ENCODE data around the gene LRRC28. TPM values are rescaled to one million over a fixed set of nuclear protein-coding genes. Genes with fewer than 3 reads are reported as not detected.

The LRRC28 gene
- total RNA-seq, 4 donors from 2014 or later = 15.7 to 39.9 (median 24.7) TPM

- Histone ChIP-seq H3K9me3 (no peaks in the 10 kb centered on the region), H3K27me3 (no peaks in the 10 kb centered on the region), H3K4me3 (no peak overlapping the region), H3K36me3 (peaks cover 0 to 37% (median 22%) of the 10 kb centered on the region in 4 donors), H3K27ac (replicated peaks in 1 of 4) (no peak overlapping the region), H3K4me1 (peaks cover 0 to 6% (median 0%) of the 10 kb centered on the region in 4 donors)
- WGBS = 86% methylated on average over 3 of the region's 3 CpGs
- no peak for TF ChIP-seq CTCF (IDR thresholded peaks at IDR 0.05)
- no peak for TF ChIP-seq EP300 (IDR thresholded peaks at IDR 0.05)
- TF ChIP-seq POLR2AphosphoS5 (IDR thresholded peaks at IDR 0.05) = no peak
- no peak for TF ChIP-seq POLR2A (IDR thresholded peaks at IDR 0.05; ENCODE audit: low read depth)
- DNase-seq (ENCODE audit: extremely low spot score) = no peak
- intact Hi-C loops (cut with DNase I) = no loop called here
Measured at GRCh38 chr15:99238849-99239248, 12.4 kb upstream of the LRRC28 start.

- H3K4me1 ChIP-seq = peaks cover 0 to 6% (median 0%) of the 10 kb centered on the region in 4 donors
- no peak for DNase-seq (ENCODE audit: extremely low spot score)
- no peaks in the 10 kb centered on the region for H3K27me3 ChIP-seq
- H3K27ac ChIP-seq (replicated peaks in 1 of 4) = no peak overlapping the region
- H3K9me3 ChIP-seq = no peaks in the 10 kb centered on the region
- 58% methylated on average over 1 of the region's 1 CpG for whole genome bisulfite sequencing
- H3K4me3 ChIP-seq = no peak overlapping the region
- intact Hi-C loops (cut with DNase I) = no loop called here
- TF ChIP-seq POLR2AphosphoS5 (IDR thresholded peaks at IDR 0.05) (no peak), EP300 (IDR thresholded peaks at IDR 0.05) (no peak)
- peaks cover 0 to 38% (median 23%) of the 10 kb centered on the region in 4 donors for H3K36me3 ChIP-seq
Measured at GRCh38 chr15:99239545-99240198, 11.6 kb upstream of the LRRC28 start.

GRCh38 chr15:99241752-99242151 is 9.5 kb upstream of the LRRC28 start:
- WGBS = 86% methylated on average over 9 of the region's 9 CpGs
- DNase-seq (ENCODE audit: extremely low spot score) = no peak

GRCh38 chr15:99244306-99244705 is 7.0 kb upstream of the LRRC28 start:
- 92% methylated on average over 4 of the region's 4 CpGs for WGBS
- no peak for DNase-seq (ENCODE audit: extremely low spot score)
- Histone ChIP-seq H3K36me3 (peaks cover 0 to 29% (median 19%) of the 10 kb centered on the region in 4 donors), H3K27ac (replicated peaks in 1 of 4) (no peak overlapping the region), H3K4me3 (no peak overlapping the region), H3K4me1 (peaks cover 12 to 30% (median 21%) of the 10 kb centered on the region in 4 donors), H3K9me3 (no peaks in the 10 kb centered on the region), H3K27me3 (no peaks in the 10 kb centered on the region)
- intact Hi-C loops (cut with DNase I) = no loop called here
- no peak for TF ChIP-seq CTCF (IDR thresholded peaks at IDR 0.05)
- no peak for TF ChIP-seq EP300 (IDR thresholded peaks at IDR 0.05)
- TF ChIP-seq POLR2AphosphoS5 (IDR thresholded peaks at IDR 0.05) = no peak
- no peak for TF ChIP-seq POLR2A (IDR thresholded peaks at IDR 0.05; ENCODE audit: low read depth)

More at GRCh38 chr15:99241752-99242151, 9.5 kb upstream of the LRRC28 start:
- intact Hi-C loops (cut with DNase I) = no loop called here
- H3K27me3 ChIP-seq = no peaks in the 10 kb centered on the region
- H3K27ac ChIP-seq (replicated peaks in 1 of 4) = no peak overlapping the region
- TF ChIP-seq POLR2AphosphoS5 (IDR thresholded peaks at IDR 0.05) (no peak), EP300 (IDR thresholded peaks at IDR 0.05) (no peak), POLR2A (IDR thresholded peaks at IDR 0.05; ENCODE audit: low read depth) (no peak), CTCF (IDR thresholded peaks at IDR 0.05) (no peak)
- peaks cover 0 to 42% (median 23%) of the 10 kb centered on the region in 4 donors for H3K36me3 ChIP-seq
- H3K4me1 ChIP-seq = peaks cover 0 to 13% (median 3%) of the 10 kb centered on the region in 4 donors
- H3K4me3 ChIP-seq = no peak overlapping the region
- no peaks in the 10 kb centered on the region for H3K9me3 ChIP-seq

- H3K4me3 ChIP-seq = no peak overlapping the region
- no peaks in the 10 kb centered on the region for H3K27me3 ChIP-seq
- no peaks in the 10 kb centered on the region for H3K9me3 ChIP-seq
- H3K36me3 ChIP-seq = peaks cover 0 to 9% (median 4%) of the 10 kb centered on the region in 4 donors
- no peak for DNase-seq (ENCODE audit: extremely low spot score)
- 86% methylated on average over 3 of the region's 3 CpGs for WGBS
- intact Hi-C loops (cut with DNase I) = no loop called here
- peaks cover 16 to 44% (median 32%) of the 10 kb centered on the region in 4 donors for H3K4me1 ChIP-seq
- TF ChIP-seq POLR2AphosphoS5 (IDR thresholded peaks at IDR 0.05) = no peak
- TF ChIP-seq EP300 (IDR thresholded peaks at IDR 0.05) = no peak
- TF ChIP-seq CTCF (IDR thresholded peaks at IDR 0.05) = no peak
- no peak for TF ChIP-seq POLR2A (IDR thresholded peaks at IDR 0.05; ENCODE audit: low read depth)
- no peak overlapping the region for H3K27ac ChIP-seq (replicated peaks in 1 of 4)
Measured at GRCh38 chr15:99247062-99247461, 4.2 kb upstream of the LRRC28 start.

Measured in esophagus muscularis mucosa (tissue), 4 donors.